ENCODE measurements around the gene SCIN. TPM values are rescaled to one million over a fixed set of nuclear protein-coding genes. Genes with fewer than 3 reads are reported as not detected.

Gene SCIN
- total and polyA plus RNA-seq, 2 donors (not counting 1 experiment from before 2014, with no cell fraction given): 0.49 to 0.97 TPM

DNA sequence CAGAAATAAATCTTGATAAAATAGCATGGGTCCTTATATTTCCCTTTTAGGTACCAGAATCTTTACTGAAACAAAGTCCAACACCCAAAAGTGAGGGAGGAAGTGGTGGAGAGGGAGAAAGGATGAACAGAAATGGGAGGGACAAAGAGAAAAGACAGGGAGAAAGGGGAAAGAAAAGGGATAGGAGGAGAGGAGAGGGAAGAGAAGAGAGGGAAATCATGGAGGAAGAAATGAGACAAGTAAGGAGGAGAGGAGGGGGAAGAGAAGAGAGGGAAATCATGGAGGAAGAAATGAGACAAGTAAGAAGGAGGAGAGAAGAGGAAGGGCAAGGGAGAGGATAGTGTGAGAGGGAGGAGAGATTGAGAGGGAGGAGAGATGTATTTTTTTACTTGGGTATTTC is 66.8 kb downstream of the SCIN start:
- no peak overlapping the region for H3K9ac ChIP-seq (ENCODE audit: low read length)
- peak overlapping the region in 1 of 2 donors; percentile 42 for H3K27ac ChIP-seq (ENCODE audit: low read length in 2 of 2)
- peaks cover 8% of the 10 kb centered on the region for H3K27me3 Mint-ChIP-seq
- no peaks in the 10 kb centered on the region for H3K27me3 ChIP-seq (replicated peaks in 1 of 4; ENCODE audit: control extremely low read depth in 1 of 4, control insufficient read depth in 3 of 4, insufficient read depth in 4 of 4, low read length in 3 of 4)
- intact Hi-C loops (cut with micrococcal nuclease): no loop called here
- H3K4me1 ChIP-seq (ENCODE audit: control insufficient read depth in 2 of 2, insufficient read depth in 2 of 2, low read length in 2 of 2): peaks cover 14 to 22% of the 10 kb centered on the region in 2 donors
- POLR2A ChIA-PET: no interaction called here
- CTCF ChIA-PET: no interaction called here
- H3K27ac Mint-ChIP-seq: peak overlapping the region; percentile 51
- no peak overlapping the region for H3K4me2 ChIP-seq (replicated peaks; ENCODE audit: low read depth, low read length, poor library complexity, severe bottlenecking)
- DNase-seq: no peak
- no peak for ATAC-seq (ENCODE audit: low read depth)
- H3K36me3 ChIP-seq (replicated peaks in 1 of 2; ENCODE audit: control extremely low read depth in 1 of 2, control insufficient read depth in 1 of 2, extremely low read depth in 1 of 2, insufficient read depth in 2 of 2, low read length in 1 of 2): no peaks in the 10 kb centered on the region
- H3K4me3 ChIP-seq (ENCODE audit: control extremely low read depth in 1 of 5, extremely low read depth in 1 of 5, insufficient read depth in 1 of 5, low read depth in 2 of 5, low read length in 4 of 5): no peak overlapping the region
- H3K9me3 ChIP-seq (ENCODE audit: control extremely low read depth in 1 of 3, control insufficient read depth in 2 of 3, insufficient read depth in 1 of 3, low read length in 2 of 3): no peaks in the 10 kb centered on the region
- H3K9me3 Mint-ChIP-seq (ENCODE audit: insufficient read depth): no peaks in the 10 kb centered on the region
- TF ChIP-seq, protein P1, sequence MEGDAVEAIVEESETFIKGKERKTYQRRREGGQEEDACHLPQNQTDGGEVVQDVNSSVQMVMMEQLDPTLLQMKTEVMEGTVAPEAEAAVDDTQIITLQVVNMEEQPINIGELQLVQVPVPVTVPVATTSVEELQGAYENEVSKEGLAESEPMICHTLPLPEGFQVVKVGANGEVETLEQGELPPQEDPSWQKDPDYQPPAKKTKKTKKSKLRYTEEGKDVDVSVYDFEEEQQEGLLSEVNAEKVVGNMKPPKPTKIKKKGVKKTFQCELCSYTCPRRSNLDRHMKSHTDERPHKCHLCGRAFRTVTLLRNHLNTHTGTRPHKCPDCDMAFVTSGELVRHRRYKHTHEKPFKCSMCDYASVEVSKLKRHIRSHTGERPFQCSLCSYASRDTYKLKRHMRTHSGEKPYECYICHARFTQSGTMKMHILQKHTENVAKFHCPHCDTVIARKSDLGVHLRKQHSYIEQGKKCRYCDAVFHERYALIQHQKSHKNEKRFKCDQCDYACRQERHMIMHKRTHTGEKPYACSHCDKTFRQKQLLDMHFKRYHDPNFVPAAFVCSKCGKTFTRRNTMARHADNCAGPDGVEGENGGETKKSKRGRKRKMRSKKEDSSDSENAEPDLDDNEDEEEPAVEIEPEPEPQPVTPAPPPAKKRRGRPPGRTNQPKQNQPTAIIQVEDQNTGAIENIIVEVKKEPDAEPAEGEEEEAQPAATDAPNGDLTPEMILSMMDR (IDR thresholded peaks at IDR 0.05): no peak
- TF ChIP-seq EZH2 (IDR thresholded peaks at IDR 0.05; ENCODE audit: borderline replicate concordance, insufficient read depth, low read depth, low read length, poor library complexity, severe bottlenecking): no peak
- H2AFZ ChIP-seq (ENCODE audit: insufficient read depth, low read depth, low read length, poor library complexity, severe bottlenecking): peak overlapping the region; percentile 81
- H3K4me1 Mint-ChIP-seq: peaks cover 21% of the 10 kb centered on the region
- no peak overlapping the region for H3K4me3 Mint-ChIP-seq
- H4K20me1 ChIP-seq (ENCODE audit: control insufficient read depth, insufficient read depth, low read length, poor library complexity, severe bottlenecking): no peaks in the 10 kb centered on the region
- no peaks in the 10 kb centered on the region for H3K79me2 ChIP-seq (ENCODE audit: control insufficient read depth, insufficient read depth, low read length)

DNA sequence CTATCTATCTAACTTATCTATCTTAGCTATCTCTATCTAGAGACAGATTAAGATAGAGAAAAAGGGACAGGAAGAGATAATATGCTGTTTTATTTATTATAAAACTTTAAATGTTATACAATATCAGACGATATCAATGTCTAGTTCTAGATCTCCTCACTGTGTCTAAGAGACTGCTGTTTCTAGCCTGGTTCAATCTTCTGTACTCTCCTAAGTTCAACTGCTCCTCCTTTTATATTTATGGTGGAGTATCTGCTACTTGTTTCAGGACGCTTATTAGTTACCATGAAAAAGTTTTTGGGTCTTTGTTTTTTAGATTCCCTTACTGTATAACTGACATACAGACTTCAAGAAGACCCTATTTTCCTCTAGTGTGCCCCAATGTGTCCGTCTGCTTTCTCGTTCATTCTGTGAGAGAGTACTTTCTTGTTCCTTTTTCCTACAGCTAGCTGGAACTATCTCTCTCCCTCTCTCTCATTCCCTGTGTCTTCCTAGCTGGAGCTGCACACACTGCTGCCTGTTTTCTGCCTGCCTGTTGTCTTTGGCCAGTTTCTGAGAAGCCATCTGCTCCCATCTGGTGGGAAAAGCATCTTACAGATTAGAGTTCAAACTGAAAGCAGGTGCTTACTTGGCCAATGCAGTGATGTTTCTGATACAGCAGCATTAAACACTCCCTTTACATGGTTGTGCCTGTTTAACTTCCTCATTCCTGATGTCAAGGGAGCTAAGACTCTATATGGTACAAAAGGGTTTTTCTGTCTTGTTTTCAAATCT is 67.5 kb downstream of the SCIN start:
- H3K4me1 ChIP-seq (ENCODE audit: control insufficient read depth in 2 of 2, insufficient read depth in 2 of 2, low read length in 2 of 2): peaks cover 14 to 23% of the 10 kb centered on the region in 2 donors

More for the DNA sequence above, 67.5 kb downstream of the SCIN start:
- no CpG with 5 or more reads among the region's 4 CpGs for WGBS (ENCODE audit: insufficient coverage)
- H3K4me3 ChIP-seq (ENCODE audit: control extremely low read depth in 1 of 5, extremely low read depth in 1 of 5, insufficient read depth in 1 of 5, low read depth in 2 of 5, low read length in 4 of 5): peak overlapping the region in 3 of 5 experiments; percentile 27 to 50 (median 29)
- Mint-ChIP-seq H3K27me3 (peaks cover 3% of the 10 kb centered on the region), H3K4me1 (peaks cover 21% of the 10 kb centered on the region), H3K9me3 (ENCODE audit: insufficient read depth) (no peaks in the 10 kb centered on the region), H3K27ac (peak overlapping the region; percentile 88), H3K4me3 (peak overlapping the region; percentile 67)
- ATAC-seq (ENCODE audit: low read depth) (peak; percentile 71), DNase-seq (peak; percentile 62)
- CTCF ChIA-PET: interaction anchor here (0.6 to 2.0 kb wide), 15 partner anchors 10 to 637 kb away, joined by 3 to 45 read pairs (median 4); no protein-coding TSS in a partner anchor
- no peaks in the 10 kb centered on the region for H3K79me2 ChIP-seq (ENCODE audit: control insufficient read depth, insufficient read depth, low read length)
- peak overlapping the region; percentile 81 for H2AFZ ChIP-seq (ENCODE audit: insufficient read depth, low read depth, low read length, poor library complexity, severe bottlenecking)
- H3K9ac ChIP-seq (ENCODE audit: low read length): peak overlapping the region; percentile 19
- H3K36me3 ChIP-seq (replicated peaks in 1 of 2; ENCODE audit: control extremely low read depth in 1 of 2, control insufficient read depth in 1 of 2, extremely low read depth in 1 of 2, insufficient read depth in 2 of 2, low read length in 1 of 2): no peaks in the 10 kb centered on the region
- H3K9me3 ChIP-seq (ENCODE audit: control extremely low read depth in 1 of 3, control insufficient read depth in 2 of 3, insufficient read depth in 1 of 3, low read length in 2 of 3): no peaks in the 10 kb centered on the region
- peak overlapping the region; percentile 64 for H3K4me2 ChIP-seq (replicated peaks; ENCODE audit: low read depth, low read length, poor library complexity, severe bottlenecking)
- H4K20me1 ChIP-seq (ENCODE audit: control insufficient read depth, insufficient read depth, low read length, poor library complexity, severe bottlenecking): no peaks in the 10 kb centered on the region
- peak overlapping the region; percentile 50 to 65 for H3K27ac ChIP-seq (ENCODE audit: low read length in 2 of 2)
- TF ChIP-seq, protein P1 (IDR thresholded peaks at IDR 0.05): no peak
- no peak for TF ChIP-seq EZH2 (IDR thresholded peaks at IDR 0.05; ENCODE audit: borderline replicate concordance, insufficient read depth, low read depth, low read length, poor library complexity, severe bottlenecking)
- intact Hi-C loops (cut with micrococcal nuclease): loop anchor here (2.0 kb wide), 2 partner anchors 479 to 541 kb away; no protein-coding TSS in a partner anchor
- H3K27me3 ChIP-seq (replicated peaks in 1 of 4; ENCODE audit: control extremely low read depth in 1 of 4, control insufficient read depth in 3 of 4, insufficient read depth in 4 of 4, low read length in 3 of 4): no peaks in the 10 kb centered on the region
- POLR2A ChIA-PET: interaction anchor here (0.7 kb wide), 1 partner anchor 49 kb away, joined by 3 read pairs; no protein-coding TSS in a partner anchor
